GM12865 (cell line): Measurements from ENCODE around the gene DENND1A.

Experiments used
- DNase-seq: peaks from one replicate; pipeline ENCODE4 v3.0.0; 2010; ENCODE audit warnings: low read depth
- H3K4me3 ChIP-seq: 2 replicates; pipeline ENCODE4 v1.5.1; 2011; ENCODE audit warnings: mild to moderate bottlenecking, low read depth, low read length, control low read depth
- CTCF ChIP-seq: IDR thresholded peaks from 2 replicates; pipeline ENCODE4 v1.5.1; 2011; ENCODE audit warnings: low read length, control low read depth, low read depth, inconsistent platforms; ENCODE audit not compliant: insufficient read depth; ENCODE audit errors: missing control alignments

The DENND1A gene

GRCh38 chr9:123872710-123873109 is 57.2 kb downstream of the DENND1A start:
- no peak for TF ChIP-seq CTCF
- no peak overlapping the region for H3K4me3 ChIP-seq
- no peak for DNase-seq

GRCh38 chr9:123871781-123872180 is 58.1 kb downstream of the DENND1A start:
- no peak for DNase-seq
- TF ChIP-seq CTCF: no peak
- H3K4me3 ChIP-seq: no peak overlapping the region

- no peak overlapping the region for H3K4me3 ChIP-seq
- no peak for DNase-seq
- no peak for TF ChIP-seq CTCF
These were observed 61.9 kb downstream of the DENND1A start for GRCh38 chr9:123868002-123868401.

- no peak overlapping the region for H3K4me3 ChIP-seq
- no peak for TF ChIP-seq CTCF
- DNase-seq: no peak
These were observed 62.9 kb downstream of the DENND1A start for GRCh38 chr9:123867034-123867433.

GRCh38 chr9:123866497-123866896 is 63.4 kb downstream of the DENND1A start:
- no peak for DNase-seq
- no peak for TF ChIP-seq CTCF

GRCh38 chr9:123865226-123866000 is 64.5 kb downstream of the DENND1A start:
- DNase-seq: no peak

More at GRCh38 chr9:123866497-123866896, 63.4 kb downstream of the DENND1A start:
- no peak overlapping the region for H3K4me3 ChIP-seq

More at GRCh38 chr9:123865226-123866000, 64.5 kb downstream of the DENND1A start:
- no peak for TF ChIP-seq CTCF
- H3K4me3 ChIP-seq: no peak overlapping the region
